Ovary (tissue), 9 donors: ENCODE measurements around the gene DNAJA4. TPM values are rescaled to one million over a fixed set of nuclear protein-coding genes. Genes with fewer than 3 reads are reported as not detected.

Experiments used
- DNase-seq, 5 donors: peaks; one replicate each; pipeline ENCODE4 v3.0.0-alpha.2; 2019 to 2020
- H3K27ac ChIP-seq, 2 donors: fragments of 200-600 bp; one replicate each; pipeline versions ENCODE4 v1.5.1 to v1.8.0; 2019 to 2022
- H3K27me3 ChIP-seq: fragments of 200-600 bp; one replicate; pipeline ENCODE4 v1.8.0; 2022
- H3K36me3 ChIP-seq: fragments of 200-600 bp; sonication (generic); one replicate; pipeline ENCODE4 v1.5.1; 2019
- H3K4me1 ChIP-seq: one replicate; pipeline ENCODE4 v1.8.1; 2013; ENCODE audit warnings: mild to moderate bottlenecking, moderate library complexity; ENCODE audit not compliant: insufficient read depth
- H3K4me3 ChIP-seq: fragments of 200-600 bp; sonication (generic); one replicate; pipeline ENCODE4 v1.5.1; 2017
- H3K9me3 ChIP-seq, 2 donors: fragments of 200-600 bp in 1 of 2; sonication (generic) in 1 of 2; one replicate each; pipeline versions ENCODE4 v1.5.1 to v1.8.1; 2013 to 2019; ENCODE audit warnings: mild to moderate bottlenecking in 1 of 2, moderate library complexity in 1 of 2
- CTCF ChIP-seq, 3 donors: fragments of 450-650 bp in 2 of 3; fragments of 200-600 bp in 1 of 3; IDR thresholded peaks; one replicate each; pipeline versions ENCODE4 v1.5.1 to v1.8.0; 2016 to 2022; ENCODE audit warnings: antibody characterized with exemption in 3 of 3, mild to moderate bottlenecking in 1 of 3
- EP300 ChIP-seq: sonication (generic); formaldehyde crosslinking; IDR thresholded peaks from one replicate; pipeline ENCODE4 v1.6.1; 2017; ENCODE audit warnings: antibody characterized with exemption
- POLR2A ChIP-seq: fragments of 450-650 bp; IDR thresholded peaks from one replicate; pipeline ENCODE4 v1.6.1; 2017; ENCODE audit warnings: antibody characterized with exemption, mild to moderate bottlenecking, moderate library complexity
- WGBS, 3 donors: extraction: QIAGEN DNeasy Blood & Tissue Kit in 1 of 3; methylation state at CpG; one replicate each; pipeline versions ENCODE4 v1.1.5 to v1.1.7; 2013 to 2017; 5-methylcytosine and 5-hydroxymethylcytosine counted together
- intact Hi-C, 4 donors: fragments of 100-400 bp; cut with DNase I; formaldehyde crosslinking; loops; one replicate each; pipeline versions ENCODE4 v1.11.0 to v1.15.1; 2022 to 2023
- polyA plus RNA-seq, 2 donors: library from polyadenylated mRNA; stranded (reverse); fragments of 200-250 nt in 1 of 2; fragments of 350-450 nt in 1 of 2; fragmentation: Illumina TruSeq in 1 of 2; extraction: RNeasy Lipid Tissue Mini Kit (QIAGEN cat#74804) in 1 of 2; gene quantifications; one replicate each; pipeline ENCODE4 v1.2.3, GENCODE V29; 2013 to 2014
- total RNA-seq, 7 donors: library from RNA; depleted of rRNA in 2 of 7; stranded (reverse); fragments of >200 nt in 2 of 7; fragmentation: NEBNext Ultra II Directional in 3 of 7; extraction: Animal tissue kit (Norgen Biotek cat#: 25700) in 3 of 7; gene quantifications; one replicate each; pipeline versions ENCODE4 v1.1.0 to v1.2.4, GENCODE V29; 2016 to 2023
- donor health status: DM: no; HTN: no; CAD: no; lungs with moderate emphysema.
- donor health status: DM: no; HTN: no; CAD: no.
- donor health status: Bipolar disorder and iron deficiency.
- donor health status: DM: yes; HTN: yes; CAD: no.
- donor health status: DM: no; HTN: no; CAD: no.
- donor health status: DM: yes; HTN: yes; CAD: no.

DNAJA4 gene
- total and polyA plus RNA-seq, 9 donors, result 4.9 to 23.7 (median 12.2) TPM

DNA sequence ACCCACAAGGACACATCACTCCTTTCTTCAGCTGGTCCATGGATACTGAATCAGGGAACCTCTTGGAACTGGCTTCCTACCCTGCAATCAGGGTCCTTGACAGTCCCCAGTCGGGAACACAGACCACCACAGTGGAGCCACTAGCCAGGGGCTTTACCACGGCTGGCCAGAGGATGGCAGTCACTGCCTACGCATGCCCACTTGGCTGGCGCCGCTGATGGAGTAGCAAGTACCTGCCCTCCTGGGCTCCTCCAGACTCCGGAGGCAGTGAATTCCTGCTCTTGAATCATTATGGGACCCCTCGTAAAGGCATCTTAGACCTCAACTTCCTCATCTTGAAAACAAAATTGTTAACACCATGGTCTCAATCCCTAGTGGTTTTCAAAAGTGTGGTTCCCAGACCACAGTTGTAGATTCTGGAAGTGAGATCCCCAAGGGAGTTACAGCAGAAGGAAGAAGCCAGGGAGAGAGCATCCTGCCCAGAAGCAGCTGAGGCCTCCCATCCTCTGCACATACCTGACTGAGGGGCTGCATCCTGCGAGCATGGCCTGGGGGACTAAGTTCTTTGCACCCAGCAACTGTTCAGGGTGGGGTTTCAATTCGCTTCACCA lies 44.2 kb downstream of the DNAJA4 start:
- DNase-seq, result peak in 3 of 5 donors; percentile 30 to 63 (median 35)
- H3K36me3 ChIP-seq, result no peaks in the 10 kb centered on the region
- TF ChIP-seq POLR2A (no peak), CTCF (IDR thresholded peaks at IDR 0.05) (peak in 1 of 3 donors; percentile 21)
- no peak overlapping the region for H3K4me3 ChIP-seq
- no peaks in the 10 kb centered on the region for H3K9me3 ChIP-seq
- H3K4me1 ChIP-seq, result no peaks in the 10 kb centered on the region
- 15 to 19% (median 18%) methylated on average over 9 of the region's 9 CpGs for WGBS, 3 donors
- intact Hi-C loops, result no loop called here
- H3K27me3 ChIP-seq, result no peaks in the 10 kb centered on the region
- no peak overlapping the region for H3K27ac ChIP-seq

DNA sequence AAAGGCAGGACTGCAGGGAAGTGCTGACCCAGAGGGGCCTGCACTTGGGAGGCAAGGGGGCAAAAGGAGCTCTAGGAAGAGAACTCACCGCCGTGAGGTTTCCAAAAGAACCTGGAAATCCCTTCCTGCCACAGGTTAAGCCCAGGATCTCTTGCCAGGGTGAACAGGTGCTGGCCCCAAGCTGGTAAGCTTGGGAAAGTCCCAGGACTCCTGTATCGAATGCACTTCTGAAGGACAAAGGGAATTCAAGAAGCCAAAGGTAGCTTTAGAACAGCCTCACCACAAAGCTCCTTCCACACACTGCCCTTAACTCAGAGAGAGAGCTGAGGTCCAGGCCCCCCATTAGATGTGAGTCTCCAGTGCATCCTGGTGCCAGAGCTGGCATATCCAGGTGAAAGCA lies 46.9 kb downstream of the DNAJA4 start:
- Histone ChIP-seq H3K9me3 (no peaks in the 10 kb centered on the region), H3K36me3 (no peaks in the 10 kb centered on the region), H3K4me3 (no peak overlapping the region), H3K27me3 (no peaks in the 10 kb centered on the region), H3K4me1 (no peaks in the 10 kb centered on the region), H3K27ac (no peak overlapping the region)
- WGBS, 3 donors, result 74 to 86% (median 80%) methylated on average over 3 of the region's 3 CpGs
- intact Hi-C loops, result no loop called here
- no peak for DNase-seq
- TF ChIP-seq CTCF (IDR thresholded peaks at IDR 0.05), result no peak
- no peak for TF ChIP-seq POLR2A
- TF ChIP-seq EP300, result no peak

GRCh38 chr15:78312536-78312935 lies 48.2 kb downstream of the DNAJA4 start:
- intact Hi-C loops, result no loop called here
- peak in 1 of 5 donors; percentile 1 for DNase-seq

DNA sequence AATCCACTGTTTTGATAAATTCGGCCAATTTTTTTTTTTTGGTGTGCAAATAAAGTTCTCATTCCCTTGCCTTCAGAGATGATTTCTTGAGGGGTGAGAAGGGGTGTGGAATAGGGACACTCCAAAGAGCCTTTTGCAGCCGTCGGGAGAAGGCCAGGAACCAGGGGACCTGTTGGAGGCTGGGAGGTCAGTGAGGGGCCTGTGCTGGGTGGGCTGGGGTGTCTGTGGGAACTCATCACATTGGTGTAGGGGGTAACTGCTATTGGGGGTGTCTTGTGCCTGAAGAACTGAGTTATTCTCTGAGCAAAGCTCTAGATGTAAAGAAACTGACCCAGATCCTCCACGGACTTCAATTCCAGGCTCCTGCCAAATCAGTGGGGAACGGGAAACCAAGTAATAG lies 48.6 kb downstream of the DNAJA4 start:
- no peak for DNase-seq
- H3K4me3 ChIP-seq, result no peak overlapping the region
- TF ChIP-seq EP300, result no peak
- no peak for TF ChIP-seq POLR2A
- no peak for TF ChIP-seq CTCF (IDR thresholded peaks at IDR 0.05)
- H3K36me3 ChIP-seq, result no peaks in the 10 kb centered on the region
- no peaks in the 10 kb centered on the region for H3K4me1 ChIP-seq
- intact Hi-C loops, result no loop called here
- WGBS, 3 donors, result 67 to 71% (median 70%) methylated on average over 5 of the region's 5 CpGs
- H3K27me3 ChIP-seq, result no peaks in the 10 kb centered on the region
- no peak overlapping the region for H3K27ac ChIP-seq
- H3K9me3 ChIP-seq, result no peaks in the 10 kb centered on the region

More at GRCh38 chr15:78312536-78312935, 48.2 kb downstream of the DNAJA4 start:
- no peaks in the 10 kb centered on the region for H3K4me1 ChIP-seq
- WGBS, 3 donors, result 51 to 67% (median 65%) methylated on average over 4 of the region's 4 CpGs
- no peak for TF ChIP-seq POLR2A
- no peak for TF ChIP-seq EP300
- no peak for TF ChIP-seq CTCF (IDR thresholded peaks at IDR 0.05)
- H3K27me3 ChIP-seq, result no peaks in the 10 kb centered on the region
- H3K9me3 ChIP-seq, result no peaks in the 10 kb centered on the region
- no peaks in the 10 kb centered on the region for H3K36me3 ChIP-seq
- H3K27ac ChIP-seq, result no peak overlapping the region
- no peak overlapping the region for H3K4me3 ChIP-seq
